ENCODE results near the gene KCNC3.

KCNC3 gene

DNA sequence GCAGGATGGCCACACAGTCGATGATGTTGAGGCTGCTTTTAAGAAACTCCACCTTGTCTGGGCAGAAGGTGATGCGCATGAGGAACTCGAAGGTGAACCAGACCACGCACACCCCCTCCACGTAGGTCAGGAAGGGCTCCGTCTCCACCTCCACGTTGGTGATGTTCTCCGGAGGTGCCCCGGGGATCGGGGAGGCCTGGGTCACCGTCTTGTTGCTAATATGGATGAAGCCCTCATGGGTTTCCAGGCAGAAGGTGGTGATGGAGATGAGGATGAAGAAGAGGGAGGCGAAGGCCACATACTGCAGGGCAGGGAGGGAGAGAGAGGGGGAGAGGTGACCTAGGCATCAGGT, 5.4 kb downstream of the KCNC3 start:
- TF ChIP-seq, protein P1, sequence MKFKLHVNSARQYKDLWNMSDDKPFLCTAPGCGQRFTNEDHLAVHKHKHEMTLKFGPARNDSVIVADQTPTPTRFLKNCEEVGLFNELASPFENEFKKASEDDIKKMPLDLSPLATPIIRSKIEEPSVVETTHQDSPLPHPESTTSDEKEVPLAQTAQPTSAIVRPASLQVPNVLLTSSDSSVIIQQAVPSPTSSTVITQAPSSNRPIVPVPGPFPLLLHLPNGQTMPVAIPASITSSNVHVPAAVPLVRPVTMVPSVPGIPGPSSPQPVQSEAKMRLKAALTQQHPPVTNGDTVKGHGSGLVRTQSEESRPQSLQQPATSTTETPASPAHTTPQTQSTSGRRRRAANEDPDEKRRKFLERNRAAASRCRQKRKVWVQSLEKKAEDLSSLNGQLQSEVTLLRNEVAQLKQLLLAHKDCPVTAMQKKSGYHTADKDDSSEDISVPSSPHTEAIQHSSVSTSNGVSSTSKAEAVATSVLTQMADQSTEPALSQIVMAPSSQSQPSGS (tag by site-specific recombination; IDR thresholded peaks at IDR 0.05; ENCODE audit: low read depth) = no peak
- TF ChIP-seq, protein P2, sequence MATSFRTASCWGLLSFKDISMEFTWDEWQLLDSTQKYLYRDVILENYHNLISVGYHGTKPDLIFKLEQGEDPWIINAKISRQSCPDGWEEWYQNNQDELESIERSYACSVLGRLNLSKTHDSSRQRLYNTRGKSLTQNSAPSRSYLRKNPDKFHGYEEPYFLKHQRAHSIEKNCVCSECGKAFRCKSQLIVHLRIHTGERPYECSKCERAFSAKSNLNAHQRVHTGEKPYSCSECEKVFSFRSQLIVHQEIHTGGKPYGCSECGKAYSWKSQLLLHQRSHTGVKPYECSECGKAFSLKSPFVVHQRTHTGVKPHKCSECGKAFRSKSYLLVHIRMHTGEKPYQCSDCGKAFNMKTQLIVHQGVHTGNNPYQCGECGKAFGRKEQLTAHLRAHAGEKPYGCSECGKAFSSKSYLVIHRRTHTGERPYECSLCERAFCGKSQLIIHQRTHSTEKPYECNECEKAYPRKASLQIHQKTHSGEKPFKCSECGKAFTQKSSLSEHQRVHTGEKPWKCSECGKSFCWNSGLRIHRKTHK (tag by site-specific recombination; IDR thresholded peaks at IDR 0.05) = no peak
- TF ChIP-seq HOXD13 (CRISPR knock-in tag; IDR thresholded peaks at IDR 0.05; ENCODE audit: borderline replicate concordance) (no peak), ZIC2 (tag by site-specific recombination; IDR thresholded peaks at IDR 0.05) (no peak), ZNF214 (tag by site-specific recombination; IDR thresholded peaks at IDR 0.05; ENCODE audit: borderline replicate concordance) (no peak), ZNF624 (tag by site-specific recombination; IDR thresholded peaks at IDR 0.05) (no peak), ZNF202 (tag by site-specific recombination; IDR thresholded peaks at IDR 0.05; ENCODE audit: borderline replicate concordance) (no peak), ZNF311 (tag by site-specific recombination; IDR thresholded peaks at IDR 0.05; ENCODE audit: borderline replicate concordance) (no peak)
- TF ChIP-seq, protein P3, sequence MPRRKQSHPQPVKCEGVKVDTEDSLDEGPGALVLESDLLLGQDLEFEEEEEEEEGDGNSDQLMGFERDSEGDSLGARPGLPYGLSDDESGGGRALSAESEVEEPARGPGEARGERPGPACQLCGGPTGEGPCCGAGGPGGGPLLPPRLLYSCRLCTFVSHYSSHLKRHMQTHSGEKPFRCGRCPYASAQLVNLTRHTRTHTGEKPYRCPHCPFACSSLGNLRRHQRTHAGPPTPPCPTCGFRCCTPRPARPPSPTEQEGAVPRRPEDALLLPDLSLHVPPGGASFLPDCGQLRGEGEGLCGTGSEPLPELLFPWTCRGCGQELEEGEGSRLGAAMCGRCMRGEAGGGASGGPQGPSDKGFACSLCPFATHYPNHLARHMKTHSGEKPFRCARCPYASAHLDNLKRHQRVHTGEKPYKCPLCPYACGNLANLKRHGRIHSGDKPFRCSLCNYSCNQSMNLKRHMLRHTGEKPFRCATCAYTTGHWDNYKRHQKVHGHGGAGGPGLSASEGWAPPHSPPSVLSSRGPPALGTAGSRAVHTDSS (tag by site-specific recombination; IDR thresholded peaks at IDR 0.05) = no peak
- TF ChIP-seq, protein P4, sequence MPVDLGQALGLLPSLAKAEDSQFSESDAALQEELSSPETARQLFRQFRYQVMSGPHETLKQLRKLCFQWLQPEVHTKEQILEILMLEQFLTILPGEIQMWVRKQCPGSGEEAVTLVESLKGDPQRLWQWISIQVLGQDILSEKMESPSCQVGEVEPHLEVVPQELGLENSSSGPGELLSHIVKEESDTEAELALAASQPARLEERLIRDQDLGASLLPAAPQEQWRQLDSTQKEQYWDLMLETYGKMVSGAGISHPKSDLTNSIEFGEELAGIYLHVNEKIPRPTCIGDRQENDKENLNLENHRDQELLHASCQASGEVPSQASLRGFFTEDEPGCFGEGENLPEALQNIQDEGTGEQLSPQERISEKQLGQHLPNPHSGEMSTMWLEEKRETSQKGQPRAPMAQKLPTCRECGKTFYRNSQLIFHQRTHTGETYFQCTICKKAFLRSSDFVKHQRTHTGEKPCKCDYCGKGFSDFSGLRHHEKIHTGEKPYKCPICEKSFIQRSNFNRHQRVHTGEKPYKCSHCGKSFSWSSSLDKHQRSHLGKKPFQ (tag by site-specific recombination; IDR thresholded peaks at IDR 0.05) = no peak
- no peak overlapping the region for H3K4me3 ChIP-seq (ENCODE audit: low read depth, low read length)
- ChIA-PET CTCF (no interaction called here), POLR2A (interaction anchor here (1.3 kb wide), 1 partner anchor 8 kb away, joined by 3 read pairs; no protein-coding TSS in a partner anchor)
- no peaks in the 10 kb centered on the region for H3K9me3 ChIP-seq (ENCODE audit: control insufficient read depth, insufficient read depth, low read depth, low read length)
- H3K27ac ChIP-seq (ENCODE audit: extremely low read depth, low read depth, low read length) = no peak overlapping the region
- H3K36me3 ChIP-seq (ENCODE audit: control insufficient read depth in 2 of 2, insufficient read depth in 1 of 2, low read length in 2 of 2) = peaks cover 0 to 6% of the 10 kb centered on the region in 2 experiments; a peak in 1 of 3 replicates
- H3K4me1 ChIP-seq (ENCODE audit: control insufficient read depth, insufficient read depth, low read length) = no peaks in the 10 kb centered on the region; the same call in 1 of the 2 replicates

DNA sequence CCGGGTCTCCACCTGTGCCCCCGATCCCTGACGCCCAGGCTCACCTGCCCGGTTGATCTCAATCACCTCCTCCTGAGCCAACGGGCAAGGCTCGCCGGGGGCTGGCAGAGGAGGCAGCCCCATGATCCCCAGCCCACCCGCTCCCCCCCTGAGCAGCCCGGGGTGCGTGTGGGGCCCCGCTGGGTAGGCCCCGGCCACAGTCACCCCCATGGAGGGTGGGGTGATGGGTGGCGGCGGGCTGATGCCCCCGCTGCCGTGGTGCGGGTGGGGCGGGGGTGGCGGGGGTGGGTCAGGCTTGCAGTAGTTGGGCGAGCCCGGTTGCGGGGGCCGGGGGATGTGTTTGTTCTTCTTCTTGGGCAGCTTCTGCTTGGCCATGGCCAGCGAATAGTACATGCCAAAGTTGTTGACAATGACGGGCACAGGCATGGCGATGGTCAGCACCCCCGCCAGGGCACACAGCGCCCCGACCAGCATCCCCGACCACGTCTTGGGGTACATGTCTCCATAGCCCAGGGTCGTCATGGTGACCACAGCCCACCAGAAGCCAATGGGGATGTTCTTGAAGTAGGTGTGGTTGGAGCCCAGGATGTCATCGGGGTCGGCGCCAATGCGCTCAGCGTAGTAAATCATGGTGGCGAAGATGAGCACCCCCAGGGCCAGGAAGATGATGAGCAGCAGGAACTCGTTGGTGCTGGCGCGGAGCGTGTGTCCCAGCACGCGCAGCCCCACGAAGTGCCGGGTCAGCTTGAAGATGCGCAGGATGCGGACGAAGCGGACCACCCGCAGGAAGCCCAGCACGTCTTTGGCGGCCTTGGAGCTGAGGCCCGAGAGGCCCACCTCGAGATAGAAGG, 6.0 kb downstream of the KCNC3 start:
- CTCF ChIA-PET = no interaction called here
- peaks cover 0 to 6% of the 10 kb centered on the region in 2 experiments; a peak in 1 of 3 replicates for H3K36me3 ChIP-seq (ENCODE audit: control insufficient read depth in 2 of 2, insufficient read depth in 1 of 2, low read length in 2 of 2)
- POLR2A ChIA-PET = interaction anchor here (0.5 kb wide), 1 partner anchor 146 kb away, joined by 4 read pairs; no protein-coding TSS in a partner anchor
- no peak overlapping the region for H3K4me3 ChIP-seq (ENCODE audit: low read depth, low read length)
- TF ChIP-seq ZXDB (tag by site-specific recombination; IDR thresholded peaks at IDR 0.05) = no peak
- TF ChIP-seq, protein P4 (tag by site-specific recombination; IDR thresholded peaks at IDR 0.05) = no peak
- no peak overlapping the region for H3K27ac ChIP-seq (ENCODE audit: extremely low read depth, low read depth, low read length)
- H3K9me3 ChIP-seq (ENCODE audit: control insufficient read depth, insufficient read depth, low read depth, low read length) = no peaks in the 10 kb centered on the region
- no peaks in the 10 kb centered on the region; the same call in 1 of the 2 replicates for H3K4me1 ChIP-seq (ENCODE audit: control insufficient read depth, insufficient read depth, low read length)

All from HEK293 (cell line).